HepG2 (cell line): ENCODE data around the gene SLC22A4. TPM values are rescaled to one million over a fixed set of nuclear protein-coding genes. Genes with fewer than 3 reads are reported as not detected.

ENCODE experiments used
- ARID5B ChIP-seq: IDR thresholded peaks from 2 replicates; pipeline ENCODE4 v1.4.0; 2020; ENCODE audit warnings: mild to moderate bottlenecking, missing genetic modification reagents
- PRDM15 ChIP-seq: sonication (generic); formaldehyde crosslinking; IDR thresholded peaks from 2 replicates; pipeline ENCODE4 v1.4.0; 2020; ENCODE audit warnings: missing genetic modification reagents
- ZBTB43 ChIP-seq: sonication (generic); formaldehyde crosslinking; conservative IDR thresholded peaks from 2 replicates; pipeline ENCODE4 v1.4.0; 2020; ENCODE audit warnings: missing genetic modification reagents
- ZFX ChIP-seq: sonication (generic); formaldehyde crosslinking; IDR thresholded peaks from 2 replicates; pipeline ENCODE4 v1.4.0; 2020; ENCODE audit warnings: mild to moderate bottlenecking, low read depth, missing genetic modification reagents, moderate library complexity
- ZNF687 ChIP-seq: sonication (generic); formaldehyde crosslinking; IDR thresholded peaks from 2 replicates; pipeline ENCODE4 v1.5.1; 2020; ENCODE audit warnings: mild to moderate bottlenecking, missing genetic modification reagents, moderate library complexity
- ZNF782 ChIP-seq: sonication (generic); formaldehyde crosslinking; IDR thresholded peaks from 2 replicates; pipeline ENCODE4 v1.4.0; 2020; ENCODE audit warnings: missing genetic modification reagents, mild to moderate bottlenecking, borderline replicate concordance
- polyA plus RNA-seq, 8 experiments: library from polyadenylated mRNA; depleted of rRNA in 3 of 8; stranded (reverse) in 7 of 8; unstranded in 1 of 8; fragments of >200 nt; fragmentation: Illumina TruSeq in 4 of 8; extraction: Trizol in 4 of 8; gene quantifications; 2 replicates each; pipeline versions ENCODE4 v1.2.1 to v1.2.3, GENCODE V29; 2011 to 2016; ENCODE audit warnings: low read depth in 4 of 8, missing spikeins in 1 of 8, mixed read lengths in 1 of 8; ENCODE audit not compliant: insufficient read depth in 1 of 8
- total RNA-seq, 5 experiments: library from RNA; depleted of rRNA; stranded (reverse); fragments of >200 nt; fragmentation: Illumina TruSeq; extraction: Trizol; gene quantifications; 2 replicates each; pipeline ENCODE4 v1.2.3, GENCODE V29; 2016; ENCODE audit warnings: low read depth in 1 of 5

The SLC22A4 gene
- total and polyA plus RNA-seq, 2 of the 13 experiments (the other 11 are each of a cell fraction or from before 2014, with no cell fraction given) = 0.33 to 0.62 TPM

GRCh38 chr5:132386644-132387286 is 92.6 kb downstream of the SLC22A4 start (continued):
- TF ChIP-seq ZNF782 (0 out of 2 replicates have a peak, but pooled peaks have one; percentile 52), ZBTB43 (CRISPR knock-in tag) (no peak), PRDM15 (CRISPR knock-in tag) (no peak), ARID5B (peak; percentile 16; the same call in 1 of the 2 replicates), ZNF687 (CRISPR knock-in tag) (peak; percentile 66), ZFX (CRISPR knock-in tag) (peak; percentile 59)
